ENCODE measurements around the gene NECAP2. TPM values are rescaled to one million over a fixed set of nuclear protein-coding genes. Genes with fewer than 3 reads are reported as not detected.
A peak's percentile ranks its signal among the peaks of the same experiment; 100 is the strongest.
"Not testable (repeated sequence)": the region's sequence is repeated elsewhere in the genome, so short reads cannot be mapped to it uniquely, and the experiment has no call there.

The NECAP2 gene
- total RNA-seq, 1 experiment from 2014 or later: 113 TPM

- DNase-seq (ENCODE audit: low read depth): not testable (repeated sequence)
These were observed 53.2 kb downstream of the NECAP2 start for GRCh38 chr1:16493731-16494130.

GRCh38 chr1:16497474-16497904 lies 57.0 kb downstream of the NECAP2 start:
- not testable (repeated sequence) for DNase-seq (ENCODE audit: low read depth)

- DNase-seq (ENCODE audit: low read depth): not testable (repeated sequence)
These were observed 57.5 kb downstream of the NECAP2 start for GRCh38 chr1:16498047-16498446.

- peak; percentile 91 for DNase-seq (ENCODE audit: low read depth)
These were observed 58.3 kb downstream of the NECAP2 start for GRCh38 chr1:16498573-16499413.

GRCh38 chr1:16500466-16500865 lies 59.9 kb downstream of the NECAP2 start:
- not testable (repeated sequence) for DNase-seq (ENCODE audit: low read depth)

- not testable (repeated sequence) for DNase-seq (ENCODE audit: low read depth)
These were observed 60.5 kb downstream of the NECAP2 start for GRCh38 chr1:16500975-16501374.

GRCh38 chr1:16501446-16501845 lies 60.9 kb downstream of the NECAP2 start:
- DNase-seq (ENCODE audit: low read depth): not testable (repeated sequence)

GRCh38 chr1:16503494-16503893 lies 63.0 kb downstream of the NECAP2 start:
- DNase-seq (ENCODE audit: low read depth): no peak

GRCh38 chr1:16505870-16506269 lies 65.3 kb downstream of the NECAP2 start:
- DNase-seq (ENCODE audit: low read depth): not testable (repeated sequence)

- not testable (repeated sequence) for DNase-seq (ENCODE audit: low read depth)
These were observed 66.0 kb downstream of the NECAP2 start for GRCh38 chr1:16506364-16507136.

- peak; percentile 33 for DNase-seq (ENCODE audit: low read depth)
These were observed 68.4 kb downstream of the NECAP2 start for GRCh38 chr1:16508861-16509445.

Other genes starting within 250 kb of the NECAP2 start
- gene ARHGEF19, start 228.1 kb upstream of the NECAP2 start, total RNA-seq (2014; rRNA removed; shearing (Covaris generic)): 2.4 and 4.2 TPM in 2 replicates
- 2.6 and 21.4 TPM in 2 replicates for gene CPLANE2, start 203.5 kb upstream of the NECAP2 start, total RNA-seq (2014; rRNA removed; shearing (Covaris generic))
- gene FBXO42, start 88.2 kb upstream of the NECAP2 start, total RNA-seq (2014; rRNA removed; shearing (Covaris generic)): 10.8 and 27.3 TPM in 2 replicates
- 61.0 and 77.7 TPM in 2 replicates for gene SZRD1, start 73.5 kb upstream of the NECAP2 start, total RNA-seq (2014; rRNA removed; shearing (Covaris generic))
- not detected in 2 replicates for gene SPATA21, start 3.3 kb upstream of the NECAP2 start, total RNA-seq (2014; rRNA removed; shearing (Covaris generic))
- 306 and 832 TPM in 2 replicates for gene RNU1-1, start 73.6 kb downstream of the NECAP2 start, total RNA-seq (2014; rRNA removed; shearing (Covaris generic))
- gene NBPF1, start 172.8 kb downstream of the NECAP2 start, total RNA-seq (2014; rRNA removed; shearing (Covaris generic)): 41.5 and 42.2 TPM in 2 replicates
- gene RNU1-3, start 226.2 kb downstream of the NECAP2 start, total RNA-seq (2014; rRNA removed; shearing (Covaris generic)): 306 and 832 TPM in 2 replicates